Measurements from ENCODE around the gene ZNF688.

- TF ChIP-seq EZH2 (IDR thresholded peaks at IDR 0.05; ENCODE audit: borderline replicate concordance): no peak
- TF ChIP-seq CTCF (IDR thresholded peaks at IDR 0.05; ENCODE audit: poor library complexity): no peak
- TF ChIP-seq EZH2phosphoT487 (IDR thresholded peaks at IDR 0.05; ENCODE audit: low read depth, severe bottlenecking, unreplicated experiment): no peak
Measured at GRCh38 chr16:30546115-30546514, 25.4 kb downstream of the ZNF688 start.
